ENCODE results near the gene TMOD3.
"Not testable (repeated sequence)": the region's sequence is repeated elsewhere in the genome, so short reads cannot be mapped to it uniquely, and the experiment has no call there.

TMOD3 gene

GRCh38 chr15:51829376-51830275, at the start of gene TMOD3:
Gene TMOD3, plus strand, starts transcription at chr15:51829653. Its CDS starts 33,232 bp downstream, at chr15:51862885.
- peak; percentile 83 to 89 for DNase-seq (ENCODE audit: low read depth in 1 of 2, low spot score in 1 of 2)

- DNase-seq (ENCODE audit: low read depth in 1 of 2, low spot score in 1 of 2): no peak
Observed at GRCh38 chr15:51780636-51781035, 48.8 kb upstream of the TMOD3 start.

GRCh38 chr15:51781506-51781905, 47.9 kb upstream of the TMOD3 start:
- DNase-seq (ENCODE audit: low read depth in 1 of 2, low spot score in 1 of 2): no peak

- DNase-seq (ENCODE audit: low read depth in 1 of 2, low spot score in 1 of 2): no peak
Observed at GRCh38 chr15:51782357-51782896, 47.0 kb upstream of the TMOD3 start.

GRCh38 chr15:51783967-51784366, 45.5 kb upstream of the TMOD3 start:
- DNase-seq (ENCODE audit: low read depth in 1 of 2, low spot score in 1 of 2): no peak

GRCh38 chr15:51787130-51787529, 42.3 kb upstream of the TMOD3 start:
- not testable (repeated sequence) for DNase-seq (ENCODE audit: low read depth in 1 of 2, low spot score in 1 of 2)

- not testable (repeated sequence) for DNase-seq (ENCODE audit: low read depth in 1 of 2, low spot score in 1 of 2)
Observed at GRCh38 chr15:51792474-51792873, 37.0 kb upstream of the TMOD3 start.

GRCh38 chr15:51793521-51794305, 35.7 kb upstream of the TMOD3 start:
- no peak for DNase-seq (ENCODE audit: low read depth in 1 of 2, low spot score in 1 of 2)

- no peak for DNase-seq (ENCODE audit: low read depth in 1 of 2, low spot score in 1 of 2)
Observed at GRCh38 chr15:51796847-51797401, 32.5 kb upstream of the TMOD3 start.

- no peak for DNase-seq (ENCODE audit: low read depth in 1 of 2, low spot score in 1 of 2)
Observed at GRCh38 chr15:51798281-51798680, 31.2 kb upstream of the TMOD3 start.

GRCh38 chr15:51799282-51800252, 29.9 kb upstream of the TMOD3 start:
- no peak for DNase-seq (ENCODE audit: low read depth in 1 of 2, low spot score in 1 of 2)

GRCh38 chr15:51801391-51801835, 28.0 kb upstream of the TMOD3 start:
- DNase-seq (ENCODE audit: low read depth in 1 of 2, low spot score in 1 of 2): no peak

GRCh38 chr15:51802593-51802992, 26.9 kb upstream of the TMOD3 start:
- DNase-seq (ENCODE audit: low read depth in 1 of 2, low spot score in 1 of 2): no peak

- DNase-seq (ENCODE audit: low read depth in 1 of 2, low spot score in 1 of 2): no peak
Observed at GRCh38 chr15:51803965-51804364, 25.5 kb upstream of the TMOD3 start.

GRCh38 chr15:51806123-51806522, 23.3 kb upstream of the TMOD3 start:
- no peak for DNase-seq (ENCODE audit: low read depth in 1 of 2, low spot score in 1 of 2)

GRCh38 chr15:51809457-51809856, 20.0 kb upstream of the TMOD3 start:
- no peak for DNase-seq (ENCODE audit: low read depth in 1 of 2, low spot score in 1 of 2)

- no peak for DNase-seq (ENCODE audit: low read depth in 1 of 2, low spot score in 1 of 2)
Observed at GRCh38 chr15:51812598-51812997, 16.9 kb upstream of the TMOD3 start.

- no peak for DNase-seq (ENCODE audit: low read depth in 1 of 2, low spot score in 1 of 2)
Observed at GRCh38 chr15:51814606-51815005, 14.8 kb upstream of the TMOD3 start.

GRCh38 chr15:51816611-51817010, 12.8 kb upstream of the TMOD3 start:
- DNase-seq (ENCODE audit: low read depth in 1 of 2, low spot score in 1 of 2): no peak

- DNase-seq (ENCODE audit: low read depth in 1 of 2, low spot score in 1 of 2): no peak
Observed at GRCh38 chr15:51818150-51818549, 11.3 kb upstream of the TMOD3 start.
